CD4-positive, alpha-beta T cell treated with Interleukin-1 beta for 1 hour (primary cell): ENCODE data around the gene PLK5.
"Not testable (repeated sequence)": the region's sequence is repeated elsewhere in the genome, so short reads cannot be mapped to it uniquely, and the experiment has no call there.

ENCODE experiments used
- DNase-seq, 2 donors: peaks; one replicate each; pipeline ENCODE4 v3.0.0-alpha.2; 2020 to 2022

The PLK5 gene

GRCh38 chr19:1523412-1524286, at the start of gene PLK5:
Gene PLK5 (plus strand): TSS chr19:1524077. CDS start chr19:1526997, 2,920 bp downstream.
- DNase-seq: no peak

GRCh38 chr19:1474765-1475351, 49.0 kb upstream of the PLK5 start:
- DNase-seq: no peak

GRCh38 chr19:1475751-1476437, 48.0 kb upstream of the PLK5 start:
- no peak for DNase-seq

- not testable (repeated sequence) for DNase-seq
Observed at GRCh38 chr19:1477056-1477455, 46.8 kb upstream of the PLK5 start.

- DNase-seq: peak; percentile 92 to 93
Observed at GRCh38 chr19:1478934-1479707, 44.8 kb upstream of the PLK5 start, which contains the start of gene C19orf25. Gene C19orf25 (minus strand): TSS chr19:1479215. CDS start chr19:1478903, 312 bp downstream.

- DNase-seq: no peak
Observed at GRCh38 chr19:1481224-1481892, 42.5 kb upstream of the PLK5 start.

GRCh38 chr19:1481893-1482360, 42.0 kb upstream of the PLK5 start:
- no peak for DNase-seq

- DNase-seq: no peak
Observed at GRCh38 chr19:1482361-1483130, 41.3 kb upstream of the PLK5 start.

- DNase-seq: no peak
Observed at GRCh38 chr19:1483131-1483978, 40.5 kb upstream of the PLK5 start.

GRCh38 chr19:1483979-1484428, 39.9 kb upstream of the PLK5 start:
- DNase-seq: no peak

- DNase-seq: no peak
Observed at GRCh38 chr19:1486720-1487575, 36.9 kb upstream of the PLK5 start.

- no peak for DNase-seq
Observed at GRCh38 chr19:1487576-1488281, 36.1 kb upstream of the PLK5 start.

GRCh38 chr19:1488282-1488601, 35.6 kb upstream of the PLK5 start:
- no peak for DNase-seq

- no peak for DNase-seq
Observed at GRCh38 chr19:1489463-1490310, 34.2 kb upstream of the PLK5 start.

- peak; percentile 97 to 98 for DNase-seq
Observed at GRCh38 chr19:1490311-1491113, 33.4 kb upstream of the PLK5 start, which contains the start of gene PCSK4. Gene PCSK4 (minus strand): TSS chr19:1490350. CDS start chr19:1490346, 4 bp downstream.

GRCh38 chr19:1491114-1491848, 32.6 kb upstream of the PLK5 start, which contains the start of gene REEP6:
Gene REEP6 (plus strand): TSS chr19:1491181. CDS start chr19:1491270, 89 bp downstream.
- no peak for DNase-seq
